Gastrocnemius medialis (tissue), 4 donors: ENCODE measurements around the gene CCNB1.
"Not testable (repeated sequence)": the region's sequence is repeated elsewhere in the genome, so short reads cannot be mapped to it uniquely, and the experiment has no call there.

Source experiments
- CTCF ChIP-seq, 5 experiments: fragments of 450-650 bp in 3 of 5; fragments of 200-600 bp in 2 of 5; sonication (generic) in 2 of 5; IDR thresholded peaks in 4 of 5; conservative IDR thresholded peaks in 1 of 5; 1 replicate in 4 of 5; 2 replicates in 1 of 5; pipeline ENCODE4 v1.5.1; 2016 to 2019; ENCODE audit warnings: antibody characterized with exemption in 5 of 5, mild to moderate bottlenecking in 3 of 5, moderate library complexity in 3 of 5
- POLR2A ChIP-seq, 2 donors: fragments of 450-650 bp; IDR thresholded peaks; one replicate each; pipeline ENCODE4 v1.6.1; 2017; ENCODE audit warnings: antibody characterized with exemption in 2 of 2, mild to moderate bottlenecking in 2 of 2, moderate library complexity in 2 of 2

DNA sequence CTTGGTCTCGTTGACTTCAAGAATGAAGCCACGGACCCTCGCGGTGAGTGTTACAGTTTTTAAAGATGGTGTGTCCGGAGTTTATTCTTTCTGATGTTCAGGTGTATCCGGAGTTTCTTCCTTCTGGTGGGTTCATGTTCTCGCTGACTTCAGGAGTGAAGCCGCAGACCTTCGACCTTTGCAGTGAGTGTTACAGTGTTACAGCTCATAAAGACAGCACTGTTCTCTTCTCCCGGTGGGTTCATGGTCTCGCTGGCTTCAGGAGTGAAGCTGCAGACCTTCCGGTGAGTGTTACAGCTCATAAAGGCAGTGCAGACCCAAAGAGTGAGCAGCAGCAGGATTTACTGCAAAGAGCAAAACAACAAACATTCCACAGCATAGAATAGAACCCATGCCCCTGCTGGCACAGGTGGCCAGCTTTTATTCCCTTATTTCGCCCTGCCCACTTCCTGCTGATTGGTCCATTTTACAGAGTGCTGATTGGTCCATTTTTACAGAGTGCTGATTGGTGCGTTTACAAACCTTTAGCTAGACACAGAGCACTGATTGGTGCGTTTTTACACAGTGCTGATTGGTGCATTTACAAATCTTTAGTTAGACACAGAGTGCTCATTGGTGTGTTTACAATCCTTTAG is 14.8 kb downstream of the CCNB1 start:
- TF ChIP-seq CTCF (IDR thresholded peaks at IDR 0.05 in 4 of 5, conservative IDR thresholded peaks at IDR 0.05 in 1 of 5); POLR2A (IDR thresholded peaks at IDR 0.05): not testable (repeated sequence)
